NCI-H1436 (cell line): ENCODE data around the gene ZC3H7B.
"Not testable (repeated sequence)": the region's sequence is repeated elsewhere in the genome, so short reads cannot be mapped to it uniquely, and the experiment has no call there.

Experiments
- DNase-seq: peaks from one replicate; lab custom pipeline; 2025; lab: John Stamatoyannopoulos, UW

The ZC3H7B gene

DNA sequence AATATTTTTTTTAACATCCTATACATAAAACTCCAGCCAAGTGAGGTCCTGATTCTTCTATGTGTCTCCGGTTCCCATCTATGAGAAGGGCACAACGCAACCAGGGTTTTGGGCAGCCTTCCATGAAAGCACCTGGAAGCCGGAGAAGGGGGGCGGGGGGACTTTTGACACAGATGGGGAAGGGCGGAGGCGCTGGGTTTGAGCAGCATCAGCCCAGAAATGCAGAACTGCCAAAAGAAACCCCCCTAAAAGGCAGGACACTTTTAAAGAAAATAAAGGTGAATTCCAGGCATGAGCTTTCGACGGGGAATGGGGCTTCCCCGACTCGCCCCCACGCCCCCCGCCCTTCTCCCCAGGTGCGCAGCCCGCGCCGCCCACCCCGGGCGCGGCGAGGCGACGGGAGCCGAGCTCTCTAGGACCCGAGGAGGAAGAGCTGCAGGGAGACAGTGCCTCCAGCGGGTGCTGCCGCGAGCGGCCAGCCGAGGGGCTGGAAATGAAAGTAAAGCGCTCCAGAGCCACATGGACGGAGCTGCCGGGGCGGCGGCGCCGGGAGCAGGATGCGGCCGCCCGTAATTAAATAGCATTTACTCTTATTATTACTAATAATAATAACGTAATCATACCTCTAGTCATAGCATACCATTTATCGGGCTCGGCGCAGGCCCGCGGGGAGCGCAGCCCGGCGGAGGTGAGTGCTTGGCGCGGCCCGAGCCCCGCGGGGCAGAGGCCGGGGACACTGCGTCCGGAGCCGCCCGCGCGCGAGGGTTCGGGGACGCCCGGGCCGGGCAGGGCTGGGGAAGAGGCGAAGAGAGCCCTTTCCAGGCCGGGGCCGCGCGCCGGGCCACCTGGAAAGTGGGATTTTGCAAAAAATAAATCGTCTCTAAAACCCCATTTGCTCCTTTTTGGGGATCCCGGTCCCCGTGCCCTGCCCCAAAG, at the start of gene ZC3H7B:
Gene ZC3H7B (plus strand): TSS at position 441 of the 936 bp plus-strand sequence. CDS start 19,136 bp downstream, outside the sequence.
- peak; percentile 81 for DNase-seq

DNA sequence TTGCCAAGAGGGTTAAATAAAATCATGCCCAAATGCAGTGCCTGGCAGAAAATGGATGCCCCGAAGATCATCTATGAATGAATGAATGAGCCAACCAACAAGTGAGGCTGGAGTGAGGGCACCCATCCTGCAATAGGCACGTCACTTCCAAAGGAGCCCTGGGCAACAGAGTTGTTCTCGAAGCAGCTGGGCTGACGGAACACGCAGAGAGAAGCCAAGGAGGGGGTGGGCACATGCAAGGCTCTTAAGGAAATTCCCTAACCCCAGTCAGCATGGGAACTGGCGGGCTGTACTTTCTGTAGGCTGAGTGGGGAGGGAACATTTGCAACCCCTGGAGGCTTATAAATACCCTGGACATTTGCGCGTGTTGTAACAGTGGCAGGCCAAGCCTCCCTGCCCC, 49.0 kb upstream of the ZC3H7B start:
- DNase-seq, result no peak

DNA sequence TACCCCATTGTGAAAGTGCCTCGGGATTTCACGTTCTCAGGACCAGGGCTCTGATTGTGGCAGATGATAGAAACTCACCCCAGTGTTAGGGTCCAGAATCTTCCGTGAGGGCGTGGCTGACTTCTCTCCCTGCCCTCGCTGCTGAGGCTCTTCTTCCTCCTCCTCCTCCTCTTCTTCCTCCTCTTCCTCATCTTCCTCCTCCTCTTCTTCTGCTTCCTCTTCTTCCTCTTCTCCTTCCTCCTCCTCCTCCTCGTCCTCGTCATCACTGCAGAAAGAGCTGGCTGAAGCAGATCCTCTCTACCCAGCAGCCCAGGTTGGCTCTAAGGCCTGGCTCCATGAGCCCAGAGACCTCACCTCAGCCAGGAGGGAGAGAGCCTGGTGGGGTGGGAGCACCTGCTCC, 47.1 kb upstream of the ZC3H7B start:
- DNase-seq, result no peak

DNA sequence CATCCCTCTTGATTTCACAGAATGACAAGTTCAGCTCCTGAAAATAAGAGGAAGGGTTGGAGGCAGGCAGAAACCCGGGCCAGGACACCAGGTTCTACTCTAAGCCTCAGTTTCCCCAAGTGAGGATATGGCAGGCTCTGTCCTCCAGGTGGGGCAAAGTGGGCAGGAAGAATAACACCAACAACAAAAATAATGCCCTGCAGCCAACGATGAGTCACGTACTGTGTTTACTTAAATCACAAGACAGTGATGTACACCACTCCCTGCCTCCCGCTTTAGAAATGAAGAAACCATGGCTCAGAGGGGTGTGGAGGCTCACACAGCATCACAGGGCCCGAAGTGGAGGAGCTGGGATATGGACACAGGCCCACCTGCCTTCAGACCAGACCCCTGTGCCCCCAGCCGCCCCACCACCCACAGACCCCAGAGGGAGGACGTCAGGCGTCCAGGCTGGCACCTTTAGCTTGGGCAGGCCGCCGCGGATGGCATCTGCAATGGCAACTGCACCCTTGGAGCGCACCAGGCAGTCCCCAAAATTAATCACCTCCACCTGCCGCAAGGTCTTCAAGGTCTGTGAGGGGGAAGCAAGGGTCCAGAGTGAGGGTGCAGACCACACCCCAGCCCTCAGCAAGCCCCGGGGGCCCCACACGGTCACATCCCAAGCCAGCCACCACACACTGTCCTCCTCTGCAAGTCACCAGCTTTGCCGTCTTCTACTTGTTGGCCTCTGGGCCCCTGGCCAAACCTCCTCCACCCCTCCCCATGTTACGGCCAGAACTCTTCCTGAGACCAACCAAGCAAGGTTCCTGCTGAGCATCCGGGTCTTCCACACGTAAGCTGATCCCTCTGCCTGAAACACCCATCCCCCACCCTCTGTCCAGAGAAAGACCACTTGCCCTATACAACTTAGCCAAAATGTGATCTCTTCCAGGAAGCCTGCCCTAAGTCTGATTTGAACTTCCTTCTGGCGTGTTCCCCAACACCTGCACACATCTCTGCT, 44.8 kb upstream of the ZC3H7B start:
- DNase-seq, result no peak

GRCh38 chr22:41257696-41258095, 43.6 kb upstream of the ZC3H7B start:
- no peak for DNase-seq

- DNase-seq, result not testable (repeated sequence)
Observed at GRCh38 chr22:41259756-41260155, 41.6 kb upstream of the ZC3H7B start.

DNA sequence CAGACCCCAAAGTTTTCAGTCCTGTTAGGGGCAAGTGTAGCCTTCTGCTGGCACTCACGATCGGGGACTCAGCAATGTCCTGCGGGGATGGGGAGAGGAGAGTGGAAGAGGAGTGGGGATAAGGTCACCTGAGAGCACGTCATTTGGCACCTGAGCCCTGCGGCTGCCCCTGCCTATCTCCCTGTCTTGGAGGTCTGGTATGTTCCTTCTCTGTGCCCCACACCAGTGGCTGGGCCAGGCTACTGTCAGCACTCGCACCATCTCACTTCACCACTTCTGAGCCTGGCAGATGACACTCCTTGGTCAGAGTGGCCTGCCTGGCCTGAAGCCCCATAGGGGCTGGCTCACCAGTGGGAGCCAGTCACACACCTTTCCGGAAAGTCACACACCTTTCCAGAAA, 40.5 kb upstream of the ZC3H7B start:
- no peak for DNase-seq

DNA sequence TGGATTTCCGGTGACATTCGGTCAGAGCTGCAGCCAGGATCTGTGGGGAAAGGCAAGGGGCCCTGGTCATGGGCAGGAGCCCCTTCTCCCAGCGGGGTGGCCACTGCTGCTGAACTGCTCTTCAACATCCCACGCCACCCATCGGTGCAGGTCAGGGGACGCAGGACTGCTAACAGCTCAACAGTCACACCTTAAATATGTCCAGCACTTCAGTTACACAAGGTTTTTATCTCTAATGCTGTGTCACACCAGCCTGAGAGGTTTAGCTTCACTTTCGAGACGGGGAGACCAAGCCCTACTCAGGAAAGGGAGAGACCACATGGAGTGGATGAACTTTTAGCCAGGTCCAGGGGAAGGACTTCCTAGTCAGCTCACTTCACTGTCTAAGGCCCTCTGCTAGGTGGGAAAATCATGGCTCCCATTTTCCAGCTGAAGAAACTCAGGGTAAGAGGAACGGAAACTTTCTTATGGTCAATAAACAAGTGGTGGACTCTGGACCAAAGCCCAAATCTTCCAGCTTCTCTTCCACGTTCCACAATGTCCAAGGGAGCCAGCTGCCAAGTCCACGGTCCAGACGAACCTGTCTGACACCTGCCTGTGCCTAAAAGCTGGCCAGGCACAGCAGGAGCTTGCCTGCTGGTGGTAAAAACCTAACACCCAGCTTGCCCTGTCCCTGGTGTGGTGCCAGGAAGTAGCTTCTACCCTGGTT, 39.6 kb upstream of the ZC3H7B start:
- DNase-seq, result no peak

GRCh38 chr22:41262250-41262765, 39.0 kb upstream of the ZC3H7B start:
- no peak for DNase-seq

DNA sequence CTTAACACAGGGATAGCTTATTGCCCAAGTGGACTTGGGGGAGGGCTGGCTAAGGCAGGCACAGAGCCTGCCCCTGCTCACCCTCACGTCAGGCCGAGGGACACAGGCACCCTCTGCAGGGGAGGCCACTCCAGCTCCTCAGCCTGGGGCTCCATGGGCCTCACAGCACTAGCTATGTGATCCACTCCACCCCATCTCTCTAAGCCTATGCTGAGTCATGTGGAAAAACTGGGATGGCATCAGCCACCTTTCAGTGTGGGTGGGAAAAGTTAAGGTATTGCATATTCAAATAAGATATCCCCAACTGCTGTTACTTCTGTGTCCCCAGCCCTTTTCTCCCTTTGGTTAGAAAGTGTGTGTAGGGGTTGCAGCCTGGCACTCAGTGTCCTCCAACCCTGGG, 37.6 kb upstream of the ZC3H7B start:
- no peak for DNase-seq

DNA sequence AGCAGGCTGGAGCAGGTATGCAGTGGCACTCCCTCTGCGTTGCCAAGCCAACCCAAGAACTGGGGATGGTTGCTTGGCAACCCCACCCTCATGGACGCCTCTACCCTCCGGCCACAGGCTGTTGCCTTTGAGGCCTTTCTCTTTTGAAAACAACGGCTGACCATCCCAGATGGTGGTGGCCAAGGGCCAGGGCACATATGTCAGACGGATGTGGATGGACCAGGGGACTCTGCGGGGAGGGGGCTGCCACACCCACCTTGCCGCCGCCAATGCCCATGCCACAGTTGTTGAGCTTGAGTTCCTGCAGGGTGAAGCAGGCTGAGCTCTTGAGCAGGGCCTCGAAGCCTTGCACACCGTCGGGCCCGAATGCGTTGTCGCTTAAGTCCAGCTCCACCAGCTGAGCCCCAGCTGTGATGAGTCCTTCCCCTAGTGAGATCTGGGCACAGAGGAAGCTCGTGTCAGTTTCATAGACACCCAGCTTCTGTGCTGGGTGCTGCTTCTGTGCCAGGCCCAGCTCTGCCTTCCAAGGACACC, 36.9 kb upstream of the ZC3H7B start:
- no peak for DNase-seq

GRCh38 chr22:41267958-41268357, 33.4 kb upstream of the ZC3H7B start:
- DNase-seq, result no peak

- no peak for DNase-seq
Observed at GRCh38 chr22:41271787-41272186, 29.5 kb upstream of the ZC3H7B start.

DNA sequence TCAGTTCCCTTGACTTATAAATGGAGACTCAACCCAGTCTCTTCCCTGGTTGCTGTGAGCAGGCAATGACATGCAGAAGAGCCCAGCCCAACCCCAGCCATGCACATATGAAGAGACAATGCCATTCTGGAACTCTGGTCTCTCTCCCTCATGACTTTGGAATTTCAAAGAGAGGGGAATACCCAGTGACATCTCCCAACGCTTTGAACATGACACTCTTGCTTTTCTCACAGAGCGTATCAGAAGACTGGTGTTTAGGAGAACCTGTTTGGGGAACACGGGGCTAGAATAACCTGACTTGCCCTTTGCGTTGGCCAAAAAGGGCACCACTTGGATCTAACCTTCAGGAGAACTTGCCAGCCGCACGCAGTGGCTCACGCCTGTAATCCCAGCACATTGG, 28.2 kb upstream of the ZC3H7B start:
- DNase-seq, result no peak

GRCh38 chr22:41274856-41275255, 26.5 kb upstream of the ZC3H7B start:
- no peak for DNase-seq

DNA sequence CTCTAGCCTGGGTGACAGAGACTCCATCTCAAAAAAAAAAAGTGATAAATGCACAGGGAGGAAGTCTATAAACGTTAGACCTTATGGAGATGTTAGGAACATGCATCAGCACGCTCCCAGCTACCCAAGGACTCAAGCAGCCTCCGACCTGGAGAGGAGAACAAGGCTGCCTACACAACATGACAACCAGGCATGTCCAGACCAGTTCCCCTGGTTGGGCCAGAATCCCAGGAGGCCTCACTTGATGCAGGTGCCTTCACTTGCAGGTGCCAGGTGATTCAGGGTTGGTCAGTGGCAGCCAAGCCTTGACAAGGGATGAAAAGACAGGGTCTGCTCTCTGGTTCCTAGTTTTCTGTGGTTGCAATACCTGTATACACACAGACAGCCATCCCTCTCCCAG, 21.3 kb upstream of the ZC3H7B start:
- peak; percentile 2 for DNase-seq

DNA sequence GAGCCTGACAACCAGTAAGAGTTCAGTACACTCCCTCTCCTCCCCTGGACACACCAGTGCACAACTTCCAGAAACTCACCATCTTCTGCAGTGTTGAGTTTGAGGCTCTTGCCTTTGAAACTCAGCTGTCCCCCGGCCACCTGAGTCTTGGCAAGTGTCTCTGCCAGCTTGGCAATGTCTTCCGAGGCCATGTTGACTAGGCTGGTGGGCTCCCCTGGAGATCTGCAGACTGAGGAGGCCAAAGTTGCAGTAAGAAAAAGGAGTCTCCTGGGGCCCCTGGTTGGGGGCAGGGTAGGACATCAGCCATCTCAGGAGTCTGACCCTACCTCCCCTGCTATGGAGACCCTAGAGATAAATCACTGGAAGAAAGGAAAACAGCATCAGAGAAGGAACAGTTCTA, 20.5 kb upstream of the ZC3H7B start:
- no peak for DNase-seq

DNA sequence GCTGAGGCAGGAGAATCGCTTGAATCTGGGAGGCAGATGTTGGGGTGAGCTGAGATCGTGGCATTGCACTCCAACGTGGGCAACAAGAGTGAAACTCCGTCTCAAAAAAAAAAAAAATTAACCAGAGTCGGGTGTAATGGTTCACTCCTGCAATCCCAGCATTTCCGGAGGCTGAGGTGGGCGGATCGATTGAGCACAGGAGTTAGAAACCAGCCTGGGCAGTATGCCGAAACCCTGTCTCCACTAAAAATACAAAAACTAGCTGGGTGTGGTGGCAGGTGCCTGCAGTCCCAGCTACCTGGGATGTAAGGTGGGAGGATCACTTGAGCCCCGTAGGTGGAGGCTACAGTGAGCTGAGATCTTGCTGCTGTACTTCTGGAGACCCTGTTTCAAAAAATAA, 16.9 kb upstream of the ZC3H7B start:
- DNase-seq, result no peak

DNA sequence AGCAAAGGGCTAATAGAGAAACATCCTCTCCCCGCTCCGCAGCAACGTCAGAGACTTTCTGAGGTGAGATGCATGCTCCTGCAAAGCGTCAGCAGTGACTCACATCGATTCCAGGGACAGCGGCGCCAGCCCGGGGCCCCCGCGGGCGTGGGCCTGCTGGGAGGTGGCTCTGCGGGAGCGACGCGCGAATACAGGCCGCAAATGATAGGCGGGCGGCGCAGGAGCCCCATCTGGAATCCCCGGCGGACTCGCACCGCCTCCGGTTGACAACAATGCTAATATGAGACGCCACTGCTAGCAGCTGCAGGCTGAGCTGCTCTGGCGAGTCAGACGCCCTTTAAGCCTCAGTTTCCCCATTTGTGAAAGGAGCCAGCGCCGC, 15.9 kb upstream of the ZC3H7B start:
- DNase-seq, result no peak

GRCh38 chr22:41285820-41286638, 15.3 kb upstream of the ZC3H7B start, which contains the start of gene RANGAP1:
RANGAP1 (minus strand) TSS chr22:41286187; CDS start chr22:41281044, 5,143 bp downstream.
- DNase-seq, result peak; percentile 98
